Gastrocnemius medialis (tissue), 4 donors: ENCODE results near the gene HYDIN. TPM values are rescaled to one million over a fixed set of nuclear protein-coding genes. Genes with fewer than 3 reads are reported as not detected.

ENCODE experiments used
- ATAC-seq, 2 donors: fragments of 150-250 bp; one replicate each; pipeline ENCODE4 v1.9.1; 2016
- DNase-seq, 2 donors: peaks; one replicate each; pipeline ENCODE4 v3.0.0-alpha.2; 2019
- H3K27ac ChIP-seq, 4 donors: fragments of 200-600 bp; sonication (generic); 1 replicate in 1 of 4; 2 replicates in 3 of 4; pipeline ENCODE4 v1.5.1; 2016 to 2018; ENCODE audit warnings: mild to moderate bottlenecking in 2 of 4, moderate library complexity in 1 of 4
- H3K27me3 ChIP-seq, 3 donors: fragments of 200-600 bp; sonication (generic) in 2 of 3; 1 replicate in 1 of 3; 2 replicates in 2 of 3; pipeline versions ENCODE4 v1.5.1 to v1.6.0; 2016 to 2019; ENCODE audit warnings: mild to moderate bottlenecking in 1 of 3, moderate library complexity in 1 of 3
- H3K36me3 ChIP-seq, 2 donors: fragments of 200-600 bp; sonication (generic) in 1 of 2; one replicate each; pipeline ENCODE4 v1.5.1; 2017 to 2018
- H3K4me1 ChIP-seq, 2 donors: fragments of 200-600 bp; sonication (generic) in 1 of 2; one replicate each; pipeline ENCODE4 v1.5.1; 2016 to 2017; ENCODE audit warnings: mild to moderate bottlenecking in 2 of 2
- H3K4me3 ChIP-seq, 4 donors: fragments of 200-600 bp; sonication (generic) in 3 of 4; 1 replicate in 1 of 4; 2 replicates in 3 of 4; pipeline ENCODE4 v1.5.1; 2016 to 2019; ENCODE audit warnings: mild to moderate bottlenecking in 2 of 4
- H3K9me3 ChIP-seq, 3 donors: fragments of 200-600 bp; sonication (generic) in 2 of 3; 1 replicate in 1 of 3; 2 replicates in 2 of 3; pipeline ENCODE4 v1.5.1; 2016 to 2019
- POLR2A ChIP-seq, 2 donors: fragments of 450-650 bp; IDR thresholded peaks; one replicate each; pipeline ENCODE4 v1.6.1; 2017; ENCODE audit warnings: antibody characterized with exemption in 2 of 2, mild to moderate bottlenecking in 2 of 2, moderate library complexity in 2 of 2
- in situ Hi-C, 4 donors: fragments of 200-750 bp; cut with MboI; loops; one replicate each; pipeline versions ENCODE4 v1.15.0 to v1.8.0; 2017; ENCODE audit warnings: low sequenced_read_pairs in 4 of 4
- intact Hi-C: fragments of 100-400 bp; cut with DNase I; formaldehyde crosslinking; loops from one replicate; pipeline ENCODE4 v1.15.1; 2023; ENCODE audit warnings: low total_unique reads
- total RNA-seq, 4 donors: library from RNA; depleted of rRNA; stranded (reverse); fragments of >200 nt; gene quantifications; one replicate each; pipeline versions ENCODE4 v1.1.0 to v1.2.3, GENCODE V29; 2016
- TF ChIP-seq, protein P1 (sequence below), 5 experiments: fragments of 450-650 bp in 3 of 5; fragments of 200-600 bp in 2 of 5; sonication (generic) in 2 of 5; IDR thresholded peaks in 4 of 5; conservative IDR thresholded peaks in 1 of 5; 1 replicate in 4 of 5; 2 replicates in 1 of 5; pipeline ENCODE4 v1.5.1; 2016 to 2019; ENCODE audit warnings: antibody characterized with exemption in 5 of 5, mild to moderate bottlenecking in 3 of 5, moderate library complexity in 3 of 5

The HYDIN gene
- total RNA-seq, 4 donors from 2014 or later = 0.12 TPM; not detected in 3

DNA sequence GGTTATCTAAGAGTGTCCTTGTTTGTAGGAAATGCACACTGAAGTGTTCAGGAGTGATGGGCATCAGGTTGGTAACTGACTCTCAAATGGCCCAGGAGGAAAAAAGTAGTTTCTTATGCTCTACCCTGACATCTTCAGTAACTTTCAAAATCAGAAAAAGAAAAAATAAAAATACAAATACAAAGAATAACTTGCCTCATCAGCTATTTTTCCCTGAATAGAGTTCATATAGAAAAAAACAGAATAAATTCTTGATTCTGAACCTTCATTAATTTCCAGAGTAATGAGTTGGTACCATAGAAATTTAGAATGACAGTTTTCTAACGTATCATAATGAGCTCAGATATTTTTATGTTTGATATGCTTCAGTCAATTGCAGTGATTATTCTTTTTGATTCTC lies 27.2 kb upstream of the HYDIN start:
- intact Hi-C loops (no loop called here), in situ Hi-C loops (no loop called here)
- no peaks in the 10 kb centered on the region for H3K9me3 ChIP-seq
- H3K27ac ChIP-seq = no peak overlapping the region
- no peaks in the 10 kb centered on the region for H3K36me3 ChIP-seq
- no peak overlapping the region for H3K4me3 ChIP-seq
- no peaks in the 10 kb centered on the region for H3K27me3 ChIP-seq
- TF ChIP-seq, protein P1, sequence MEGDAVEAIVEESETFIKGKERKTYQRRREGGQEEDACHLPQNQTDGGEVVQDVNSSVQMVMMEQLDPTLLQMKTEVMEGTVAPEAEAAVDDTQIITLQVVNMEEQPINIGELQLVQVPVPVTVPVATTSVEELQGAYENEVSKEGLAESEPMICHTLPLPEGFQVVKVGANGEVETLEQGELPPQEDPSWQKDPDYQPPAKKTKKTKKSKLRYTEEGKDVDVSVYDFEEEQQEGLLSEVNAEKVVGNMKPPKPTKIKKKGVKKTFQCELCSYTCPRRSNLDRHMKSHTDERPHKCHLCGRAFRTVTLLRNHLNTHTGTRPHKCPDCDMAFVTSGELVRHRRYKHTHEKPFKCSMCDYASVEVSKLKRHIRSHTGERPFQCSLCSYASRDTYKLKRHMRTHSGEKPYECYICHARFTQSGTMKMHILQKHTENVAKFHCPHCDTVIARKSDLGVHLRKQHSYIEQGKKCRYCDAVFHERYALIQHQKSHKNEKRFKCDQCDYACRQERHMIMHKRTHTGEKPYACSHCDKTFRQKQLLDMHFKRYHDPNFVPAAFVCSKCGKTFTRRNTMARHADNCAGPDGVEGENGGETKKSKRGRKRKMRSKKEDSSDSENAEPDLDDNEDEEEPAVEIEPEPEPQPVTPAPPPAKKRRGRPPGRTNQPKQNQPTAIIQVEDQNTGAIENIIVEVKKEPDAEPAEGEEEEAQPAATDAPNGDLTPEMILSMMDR (IDR thresholded peaks at IDR 0.05 in 4 of 5, conservative IDR thresholded peaks at IDR 0.05 in 1 of 5) = no peak
- no peak for TF ChIP-seq POLR2A (IDR thresholded peaks at IDR 0.05)
- ATAC-seq = no peak
- DNase-seq = no peak
- H3K4me1 ChIP-seq = no peaks in the 10 kb centered on the region

DNA sequence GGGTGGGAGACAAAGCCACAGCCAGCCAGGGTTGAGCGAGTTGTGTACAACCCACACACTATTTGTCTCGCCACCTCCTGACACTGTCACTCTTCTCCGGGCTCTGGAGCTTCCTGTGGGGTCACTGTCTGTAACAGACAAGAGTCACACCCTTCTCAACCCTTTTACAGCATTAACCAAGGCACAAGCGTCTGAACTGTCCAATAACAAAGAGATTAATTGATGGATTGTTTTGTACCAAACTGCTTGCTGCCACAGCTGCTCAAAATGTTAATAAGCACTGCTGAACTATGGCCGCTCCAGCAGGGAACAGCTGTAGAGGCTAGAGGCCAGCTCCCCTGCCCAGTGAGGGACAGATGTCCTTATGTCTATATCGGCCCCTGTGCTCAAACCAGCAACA lies 25.2 kb upstream of the HYDIN start:
- no peak for ATAC-seq
- intact Hi-C loops = no loop called here

DNA sequence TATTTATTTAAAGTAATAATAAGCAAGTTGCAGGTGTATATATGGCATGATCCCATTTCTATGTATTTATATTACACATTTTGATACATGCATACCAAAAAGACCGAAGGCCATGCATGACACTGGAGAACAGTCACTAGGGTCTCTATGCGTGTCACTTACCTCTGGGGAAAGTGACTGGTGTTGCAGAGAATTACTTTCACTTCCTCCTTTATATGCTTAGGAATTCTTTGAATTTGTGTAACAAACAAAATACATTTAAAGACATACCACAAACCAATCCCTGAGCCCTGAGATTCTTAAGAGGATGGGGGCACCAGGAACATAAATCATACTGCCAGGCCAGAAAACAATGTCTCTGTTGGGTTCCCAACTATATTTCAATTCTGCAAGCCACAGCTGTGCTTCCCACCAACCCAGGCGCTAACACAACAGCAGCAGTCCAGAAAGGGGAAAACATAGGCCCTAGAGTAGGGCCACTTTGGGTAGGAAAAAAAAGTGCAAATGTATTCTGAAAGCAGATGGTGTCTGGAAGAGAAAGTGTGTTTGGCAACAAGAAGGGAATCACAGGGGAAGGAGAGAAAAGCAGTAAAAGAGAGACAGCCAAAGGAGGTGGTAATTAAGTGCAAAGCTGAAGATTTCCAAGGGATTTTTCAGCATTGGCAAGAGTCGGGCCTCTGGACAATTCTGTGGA lies 24.5 kb upstream of the HYDIN start:
- no peaks in the 10 kb centered on the region for H3K27me3 ChIP-seq
- H3K36me3 ChIP-seq = no peaks in the 10 kb centered on the region
- no peak overlapping the region for H3K27ac ChIP-seq
- ATAC-seq (no peak), DNase-seq (no peak)
- TF ChIP-seq, protein P1 (IDR thresholded peaks at IDR 0.05 in 4 of 5, conservative IDR thresholded peaks at IDR 0.05 in 1 of 5) = no peak
- TF ChIP-seq POLR2A (IDR thresholded peaks at IDR 0.05) = no peak
- H3K9me3 ChIP-seq = no peaks in the 10 kb centered on the region
- no peaks in the 10 kb centered on the region for H3K4me1 ChIP-seq
- intact Hi-C loops (no loop called here), in situ Hi-C loops (no loop called here)
- H3K4me3 ChIP-seq = no peak overlapping the region

More for the DNA sequence above, 25.2 kb upstream of the HYDIN start:
- Histone ChIP-seq H3K27ac (no peak overlapping the region), H3K36me3 (no peaks in the 10 kb centered on the region), H3K4me3 (no peak overlapping the region), H3K9me3 (no peaks in the 10 kb centered on the region), H3K4me1 (no peaks in the 10 kb centered on the region), H3K27me3 (no peaks in the 10 kb centered on the region)
- DNase-seq = no peak
- in situ Hi-C loops = no loop called here
- TF ChIP-seq, protein P1 (IDR thresholded peaks at IDR 0.05 in 4 of 5, conservative IDR thresholded peaks at IDR 0.05 in 1 of 5) = no peak
- TF ChIP-seq POLR2A (IDR thresholded peaks at IDR 0.05) = no peak

DNA sequence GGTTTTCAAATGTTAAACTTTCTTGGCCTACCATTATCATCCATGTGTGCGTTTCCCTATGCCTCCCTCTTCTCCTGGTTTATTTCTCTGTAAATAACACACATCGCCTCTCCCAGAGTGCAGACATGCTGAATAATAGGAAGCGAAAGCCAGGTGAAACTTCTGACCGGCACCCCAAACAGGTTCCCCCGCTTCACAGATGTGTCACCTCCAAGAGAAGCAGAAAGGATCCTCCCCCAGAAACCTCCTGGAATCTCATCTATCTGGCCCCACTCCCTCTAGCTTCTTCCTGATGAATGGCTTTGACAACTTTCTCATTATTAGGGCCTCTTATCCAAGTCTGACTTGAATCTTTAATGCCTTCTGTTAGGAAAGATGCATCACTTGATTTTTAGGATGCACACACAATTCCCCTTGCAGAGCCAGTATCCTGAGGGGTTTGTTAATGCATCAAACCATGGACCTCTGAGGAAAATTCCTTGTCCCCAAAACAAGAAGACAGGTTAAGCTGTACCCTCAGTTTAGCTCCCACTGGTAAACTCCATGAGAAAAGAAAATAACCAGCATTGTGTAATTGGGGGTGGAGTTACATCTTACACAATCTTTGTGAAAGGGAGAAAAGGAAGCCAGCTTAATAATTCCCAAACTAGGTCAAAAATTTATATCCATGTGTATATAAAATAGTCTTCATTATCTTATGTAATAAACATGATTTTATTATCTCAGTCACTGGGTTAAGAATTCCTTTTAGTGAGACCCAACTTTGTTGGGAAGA lies 20.1 kb upstream of the HYDIN start:
- no peak for TF ChIP-seq POLR2A (IDR thresholded peaks at IDR 0.05)
- TF ChIP-seq, protein P1 (IDR thresholded peaks at IDR 0.05 in 4 of 5, conservative IDR thresholded peaks at IDR 0.05 in 1 of 5) = no peak
- intact Hi-C loops = no loop called here
- no peaks in the 10 kb centered on the region for H3K9me3 ChIP-seq
- ATAC-seq = no peak
- H3K27me3 ChIP-seq = no peaks in the 10 kb centered on the region
- H3K36me3 ChIP-seq = no peaks in the 10 kb centered on the region
- no peaks in the 10 kb centered on the region for H3K4me1 ChIP-seq
- in situ Hi-C loops = no loop called here
- H3K27ac ChIP-seq = no peak overlapping the region
- H3K4me3 ChIP-seq = no peak overlapping the region
- DNase-seq = no peak
